ENCODE results near the gene CELSR1.
"Not testable (repeated sequence)": the region's sequence is repeated elsewhere in the genome, so short reads cannot be mapped to it uniquely, and the experiment has no call there.

Gene CELSR1

GRCh38 chr22:46405901-46406300 lies 131.5 kb downstream of the CELSR1 start:
- in situ Hi-C loops (cut with MboI; ENCODE audit: low sequenced_read_pairs) = no loop called here

- in situ Hi-C loops (cut with MboI; ENCODE audit: low sequenced_read_pairs) = not testable (repeated sequence)
Measured at GRCh38 chr22:46403880-46404279, 133.5 kb downstream of the CELSR1 start.

GRCh38 chr22:46402505-46402904 lies 134.9 kb downstream of the CELSR1 start:
- in situ Hi-C loops (cut with MboI; ENCODE audit: low sequenced_read_pairs) = no loop called here

GRCh38 chr22:46401370-46401769 lies 136.1 kb downstream of the CELSR1 start:
- in situ Hi-C loops (cut with MboI; ENCODE audit: low sequenced_read_pairs) = no loop called here

GRCh38 chr22:46399251-46400024 lies 138.0 kb downstream of the CELSR1 start:
- in situ Hi-C loops (cut with MboI; ENCODE audit: low sequenced_read_pairs) = no loop called here

GRCh38 chr22:46397951-46398350 lies 139.5 kb downstream of the CELSR1 start:
- in situ Hi-C loops (cut with MboI; ENCODE audit: low sequenced_read_pairs) = no loop called here

GRCh38 chr22:46397514-46397913 lies 139.9 kb downstream of the CELSR1 start:
- in situ Hi-C loops (cut with MboI; ENCODE audit: low sequenced_read_pairs) = no loop called here

- in situ Hi-C loops (cut with MboI; ENCODE audit: low sequenced_read_pairs) = not testable (repeated sequence)
Measured at GRCh38 chr22:46397049-46397448, 140.4 kb downstream of the CELSR1 start.

GRCh38 chr22:46395145-46395544 lies 142.3 kb downstream of the CELSR1 start:
- in situ Hi-C loops (cut with MboI; ENCODE audit: low sequenced_read_pairs) = no loop called here

- in situ Hi-C loops (cut with MboI; ENCODE audit: low sequenced_read_pairs) = no loop called here
Measured at GRCh38 chr22:46394622-46395021, 142.8 kb downstream of the CELSR1 start.

- in situ Hi-C loops (cut with MboI; ENCODE audit: low sequenced_read_pairs) = no loop called here
Measured at GRCh38 chr22:46393873-46394272, 143.5 kb downstream of the CELSR1 start.

- in situ Hi-C loops (cut with MboI; ENCODE audit: low sequenced_read_pairs) = no loop called here
Measured at GRCh38 chr22:46392137-46392844, 145.1 kb downstream of the CELSR1 start.

- in situ Hi-C loops (cut with MboI; ENCODE audit: low sequenced_read_pairs) = no loop called here
Measured at GRCh38 chr22:46391486-46392136, 145.8 kb downstream of the CELSR1 start.

- in situ Hi-C loops (cut with MboI; ENCODE audit: low sequenced_read_pairs) = no loop called here
Measured at GRCh38 chr22:46390652-46391301, 146.6 kb downstream of the CELSR1 start.

- in situ Hi-C loops (cut with MboI; ENCODE audit: low sequenced_read_pairs) = no loop called here
Measured at GRCh38 chr22:46390105-46390651, 147.2 kb downstream of the CELSR1 start.

- in situ Hi-C loops (cut with MboI; ENCODE audit: low sequenced_read_pairs) = no loop called here
Measured at GRCh38 chr22:46389081-46389480, 148.3 kb downstream of the CELSR1 start.

- in situ Hi-C loops (cut with MboI; ENCODE audit: low sequenced_read_pairs) = no loop called here
Measured at GRCh38 chr22:46388647-46389046, 148.8 kb downstream of the CELSR1 start.

GRCh38 chr22:46387748-46388147 lies 149.7 kb downstream of the CELSR1 start:
- in situ Hi-C loops (cut with MboI; ENCODE audit: low sequenced_read_pairs) = no loop called here

- in situ Hi-C loops (cut with MboI; ENCODE audit: low sequenced_read_pairs) = no loop called here
Measured at GRCh38 chr22:46386312-46386711, 151.1 kb downstream of the CELSR1 start.

GRCh38 chr22:46382524-46382923 lies 154.9 kb downstream of the CELSR1 start:
- in situ Hi-C loops (cut with MboI; ENCODE audit: low sequenced_read_pairs) = no loop called here

GRCh38 chr22:46381731-46382130 lies 155.7 kb downstream of the CELSR1 start:
- in situ Hi-C loops (cut with MboI; ENCODE audit: low sequenced_read_pairs) = no loop called here

Data from HL-60/S4 treated with retinoic acid at 250 ng/mL for 4 days and 3 days (cell line).